IPS-18c (cell line): ENCODE results near the gene SPRTN.

Experiments
- H3K4me3 ChIP-seq: 2 replicates; pipeline ENCODE4 v1.7.0; 2013; ENCODE audit warnings: low read depth, mild to moderate bottlenecking, low read length, moderate library complexity; ENCODE audit not compliant: insufficient read depth
- H3K9me3 ChIP-seq: one replicate; pipeline ENCODE4 v1.6.1; 2013; ENCODE audit warnings: mild to moderate bottlenecking, low read length, moderate library complexity; ENCODE audit not compliant: control insufficient read depth, insufficient read depth

The SPRTN gene

GRCh38 chr1:231390071-231390470, 52.0 kb downstream of the SPRTN start:
- Histone ChIP-seq H3K4me3 (no peak overlapping the region), H3K9me3 (no peaks in the 10 kb centered on the region)

- no peak overlapping the region for H3K4me3 ChIP-seq
- no peaks in the 10 kb centered on the region for H3K9me3 ChIP-seq
These were observed 54.5 kb downstream of the SPRTN start for GRCh38 chr1:231392389-231393131.

- H3K9me3 ChIP-seq: no peaks in the 10 kb centered on the region
- no peak overlapping the region for H3K4me3 ChIP-seq
These were observed 55.6 kb downstream of the SPRTN start for GRCh38 chr1:231393668-231394067.

- H3K9me3 ChIP-seq: no peaks in the 10 kb centered on the region
- H3K4me3 ChIP-seq: no peak overlapping the region
These were observed 57.2 kb downstream of the SPRTN start for GRCh38 chr1:231395076-231395997.

- no peaks in the 10 kb centered on the region for H3K9me3 ChIP-seq
- no peak overlapping the region for H3K4me3 ChIP-seq
These were observed 57.9 kb downstream of the SPRTN start for GRCh38 chr1:231395998-231396390.

- Histone ChIP-seq H3K9me3 (no peaks in the 10 kb centered on the region), H3K4me3 (no peak overlapping the region)
These were observed 58.5 kb downstream of the SPRTN start for GRCh38 chr1:231396643-231397042.

GRCh38 chr1:231397886-231398671, 60.0 kb downstream of the SPRTN start:
- Histone ChIP-seq H3K4me3 (no peak overlapping the region), H3K9me3 (no peaks in the 10 kb centered on the region)

GRCh38 chr1:231401478-231401877, 63.4 kb downstream of the SPRTN start:
- no peaks in the 10 kb centered on the region for H3K9me3 ChIP-seq

GRCh38 chr1:231404318-231404717, 66.2 kb downstream of the SPRTN start:
- no peaks in the 10 kb centered on the region for H3K9me3 ChIP-seq
- no peak overlapping the region for H3K4me3 ChIP-seq

More at GRCh38 chr1:231401478-231401877, 63.4 kb downstream of the SPRTN start:
- no peak overlapping the region for H3K4me3 ChIP-seq
